NCI-H510A treated with DMSO at 0.1 percent for 48 hours (cell line): ENCODE results near the gene DNAJC18.
"Not testable (repeated sequence)": the region's sequence is repeated elsewhere in the genome, so short reads cannot be mapped to it uniquely, and the experiment has no call there.

Experiments used
- DNase-seq: peaks from one replicate; lab custom pipeline; 2025; lab: John Stamatoyannopoulos, UW

The DNAJC18 gene

DNA sequence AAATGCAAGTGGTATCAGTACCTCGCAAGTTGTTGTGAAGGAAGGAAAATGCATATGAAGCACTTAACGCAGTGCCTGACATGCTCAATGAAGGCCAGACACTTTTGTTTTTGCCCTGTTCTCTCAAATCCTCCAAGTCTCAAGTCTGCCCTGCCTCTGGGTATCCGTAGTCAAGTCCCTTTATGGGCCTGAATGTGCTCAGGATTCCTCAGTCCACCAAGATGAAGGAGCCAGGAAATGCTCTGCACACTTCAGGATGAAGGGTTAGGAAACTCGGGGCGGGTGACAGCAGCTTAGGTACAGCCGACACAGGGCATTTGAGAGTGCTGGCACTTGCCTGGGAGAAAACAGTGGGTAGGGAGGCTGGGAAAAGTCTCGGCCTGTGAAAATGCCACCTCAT, 21.9 kb upstream of the DNAJC18 start:
- no peak for DNase-seq

DNA sequence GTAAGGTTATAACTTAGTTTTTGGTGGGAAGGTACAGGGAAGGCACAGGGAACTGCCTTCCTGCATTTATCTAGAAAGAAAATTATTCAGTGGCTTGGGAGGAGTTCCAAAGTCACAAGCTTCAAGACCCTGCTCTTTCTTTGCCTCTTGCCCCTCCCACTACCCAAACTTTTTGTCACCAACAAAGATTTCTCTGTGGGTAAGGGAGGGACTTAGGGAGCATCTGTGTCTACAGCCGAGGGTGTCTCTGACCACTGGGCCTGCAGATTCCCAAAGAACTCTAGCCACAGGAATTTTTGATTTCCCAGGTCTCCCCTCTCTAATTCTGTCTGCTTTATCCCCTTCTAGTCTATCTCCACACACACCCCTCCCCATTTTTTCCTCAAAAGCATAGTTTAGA, 21.1 kb upstream of the DNAJC18 start:
- DNase-seq: no peak

DNA sequence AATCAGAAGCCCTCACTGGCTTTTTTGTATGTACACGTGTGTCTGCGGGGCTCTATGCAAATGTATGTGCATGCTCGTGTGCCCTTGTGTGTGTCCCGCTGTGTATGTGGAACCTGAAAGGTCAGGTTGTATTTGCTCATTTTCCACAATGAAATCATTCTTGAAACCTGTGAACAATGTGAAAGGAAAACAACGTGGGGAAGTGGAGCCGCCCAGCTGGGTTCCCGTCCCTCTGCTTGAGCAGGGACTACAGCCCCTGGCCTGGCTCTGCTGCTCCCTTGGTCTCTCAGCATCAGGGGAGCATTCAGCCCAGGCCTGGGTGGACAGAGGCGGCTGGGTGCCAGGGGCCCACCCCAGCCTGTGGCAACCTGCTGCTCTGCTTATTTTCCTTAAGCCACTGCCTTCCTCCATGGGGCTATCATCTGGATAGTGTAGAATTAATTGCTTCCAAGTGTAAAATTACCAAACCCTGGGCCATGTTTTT, 20.2 kb upstream of the DNAJC18 start:
- DNase-seq: no peak

DNA sequence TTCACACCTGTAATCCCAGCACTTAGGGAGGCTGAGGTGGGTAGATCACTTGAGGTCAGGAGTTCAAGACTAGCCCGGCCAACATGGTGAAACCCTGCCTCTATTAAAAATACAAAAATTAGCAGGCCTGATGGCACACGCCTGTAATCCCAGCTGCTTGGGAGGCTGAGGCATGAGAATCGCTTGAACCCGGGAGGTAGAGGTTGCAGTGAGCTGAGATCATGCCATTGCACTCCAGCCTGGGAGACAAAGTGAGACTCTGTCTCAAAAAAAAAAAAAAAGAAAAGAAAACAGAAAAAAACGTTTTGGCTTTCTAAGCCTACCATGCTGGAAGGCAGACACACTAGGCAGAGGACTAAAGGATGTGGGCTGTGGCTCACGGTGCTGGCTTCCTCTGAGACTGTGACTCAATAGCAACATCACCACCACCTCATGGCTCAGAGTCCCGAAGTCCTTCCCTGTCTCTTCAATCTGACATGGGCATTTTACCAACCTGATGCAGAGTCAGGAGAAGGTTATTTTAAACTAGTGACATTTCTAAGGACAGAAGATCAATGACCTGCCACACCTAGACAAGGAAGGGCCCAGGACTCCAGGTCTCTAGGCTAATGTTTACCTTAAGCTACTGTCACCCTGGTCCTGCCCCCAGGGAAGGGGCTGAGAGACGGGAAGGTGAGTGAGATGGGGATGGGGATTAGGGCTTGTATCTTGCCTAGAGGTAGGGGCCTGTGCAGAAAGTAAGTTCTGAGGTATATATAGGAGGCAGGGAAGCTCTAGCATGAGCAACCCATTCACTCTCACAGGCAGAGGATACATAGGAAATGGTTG, 19.5 kb upstream of the DNAJC18 start:
- DNase-seq: no peak

DNA sequence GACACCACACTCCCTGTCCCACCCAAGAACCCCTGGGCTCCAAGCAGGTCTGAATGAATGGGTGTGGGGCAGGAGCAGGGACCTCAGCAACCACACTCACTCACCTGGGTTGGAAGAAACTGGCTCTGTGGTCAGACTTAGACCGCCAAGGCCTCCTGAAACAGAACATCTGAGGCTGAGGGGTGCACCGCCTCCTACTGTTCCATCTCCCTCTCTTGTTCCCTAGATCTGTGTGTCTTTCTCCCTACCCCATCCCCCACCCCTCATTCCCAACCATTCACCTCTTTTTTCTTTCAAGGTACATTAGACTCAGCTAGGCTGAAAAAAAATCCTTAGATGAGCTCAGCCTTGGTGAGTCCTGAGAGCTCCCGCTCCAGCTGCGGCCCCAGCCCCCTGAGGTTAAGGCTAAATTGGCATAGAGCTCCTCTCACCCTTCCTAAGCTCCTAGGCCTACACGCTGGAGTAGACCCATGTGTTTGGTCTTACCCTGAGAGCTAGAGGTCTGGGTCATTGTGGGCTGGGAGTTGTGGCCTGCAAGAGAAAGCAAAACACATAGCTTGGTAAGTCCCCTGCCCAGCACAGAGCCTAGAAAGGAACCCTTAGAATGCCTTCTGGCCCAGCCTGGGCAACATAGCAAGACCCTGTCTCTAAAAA, 18.5 kb upstream of the DNAJC18 start:
- no peak for DNase-seq

DNA sequence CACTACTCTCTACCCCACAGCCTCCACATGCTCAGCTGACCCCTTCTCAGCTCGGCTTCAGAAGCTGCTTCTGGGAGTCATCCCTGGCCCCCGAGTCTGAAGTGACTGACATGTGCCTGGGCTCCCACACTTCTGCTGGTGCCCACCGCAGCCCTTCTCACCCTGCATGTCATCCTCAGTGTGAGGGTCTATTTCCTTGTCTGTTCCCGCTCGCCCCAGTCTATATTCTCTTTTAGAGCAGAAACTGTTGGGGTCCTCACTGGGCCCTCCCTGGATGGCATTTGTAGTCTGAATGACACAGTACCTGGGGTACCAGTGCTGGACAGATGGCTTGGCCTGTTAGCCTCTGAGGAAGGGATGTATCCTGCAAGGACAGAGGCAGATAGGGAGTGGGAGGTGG, 17.9 kb upstream of the DNAJC18 start:
- no peak for DNase-seq

DNA sequence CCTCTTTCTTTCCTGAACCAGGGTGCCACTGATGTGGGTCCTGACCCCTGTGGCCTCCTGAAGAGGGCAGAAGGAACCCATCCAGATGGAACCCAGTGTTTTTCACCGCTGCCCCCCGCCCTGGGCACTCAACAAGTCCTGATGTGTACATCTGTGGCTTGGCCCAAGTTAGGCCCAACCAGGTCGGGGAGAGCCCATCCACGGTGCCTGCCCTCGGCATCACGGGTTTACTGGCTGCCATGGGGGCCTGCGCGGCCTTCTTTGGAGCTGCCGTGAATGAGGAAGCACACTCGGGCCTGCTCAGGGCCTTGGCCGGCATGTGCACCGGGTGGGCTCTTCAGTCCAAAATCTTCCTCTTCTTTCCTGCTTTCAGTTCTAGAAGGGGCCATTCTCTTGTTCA, 17.5 kb upstream of the DNAJC18 start:
- no peak for DNase-seq

DNA sequence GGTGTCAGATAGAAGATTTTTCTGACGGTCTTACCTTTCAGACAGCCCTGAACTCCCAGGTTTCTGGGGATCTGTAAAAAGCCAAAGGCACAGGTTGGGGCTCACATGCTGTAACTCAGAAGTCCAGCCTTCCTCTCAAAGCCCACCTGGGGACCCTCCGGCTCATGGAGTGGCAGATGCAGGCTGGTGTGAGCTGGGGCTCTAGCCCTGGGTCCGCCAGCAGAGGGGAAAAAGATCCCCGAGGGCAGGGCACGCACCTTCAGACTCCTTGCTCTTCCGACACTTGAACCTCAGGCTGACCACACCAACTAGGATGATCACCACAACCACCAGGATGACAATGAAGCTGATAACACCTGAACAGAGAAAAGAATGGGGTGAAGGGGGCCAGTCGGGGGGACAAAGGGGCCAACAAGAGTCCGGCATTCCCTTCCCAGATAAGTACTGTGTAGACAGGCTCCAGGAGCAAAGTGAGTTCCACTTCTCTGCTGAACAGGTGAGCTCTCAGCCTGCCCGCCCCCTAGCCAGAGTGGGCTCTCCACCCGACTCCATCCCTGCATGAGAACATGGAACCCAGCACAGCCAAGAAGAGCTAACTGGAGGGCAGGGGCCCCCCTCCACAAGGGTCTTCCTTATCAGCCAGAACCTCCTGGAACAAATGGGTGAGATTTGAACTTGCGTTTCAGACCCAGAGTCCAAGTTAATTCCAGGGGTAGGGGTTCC, 15.4 kb upstream of the DNAJC18 start:
- no peak for DNase-seq

DNA sequence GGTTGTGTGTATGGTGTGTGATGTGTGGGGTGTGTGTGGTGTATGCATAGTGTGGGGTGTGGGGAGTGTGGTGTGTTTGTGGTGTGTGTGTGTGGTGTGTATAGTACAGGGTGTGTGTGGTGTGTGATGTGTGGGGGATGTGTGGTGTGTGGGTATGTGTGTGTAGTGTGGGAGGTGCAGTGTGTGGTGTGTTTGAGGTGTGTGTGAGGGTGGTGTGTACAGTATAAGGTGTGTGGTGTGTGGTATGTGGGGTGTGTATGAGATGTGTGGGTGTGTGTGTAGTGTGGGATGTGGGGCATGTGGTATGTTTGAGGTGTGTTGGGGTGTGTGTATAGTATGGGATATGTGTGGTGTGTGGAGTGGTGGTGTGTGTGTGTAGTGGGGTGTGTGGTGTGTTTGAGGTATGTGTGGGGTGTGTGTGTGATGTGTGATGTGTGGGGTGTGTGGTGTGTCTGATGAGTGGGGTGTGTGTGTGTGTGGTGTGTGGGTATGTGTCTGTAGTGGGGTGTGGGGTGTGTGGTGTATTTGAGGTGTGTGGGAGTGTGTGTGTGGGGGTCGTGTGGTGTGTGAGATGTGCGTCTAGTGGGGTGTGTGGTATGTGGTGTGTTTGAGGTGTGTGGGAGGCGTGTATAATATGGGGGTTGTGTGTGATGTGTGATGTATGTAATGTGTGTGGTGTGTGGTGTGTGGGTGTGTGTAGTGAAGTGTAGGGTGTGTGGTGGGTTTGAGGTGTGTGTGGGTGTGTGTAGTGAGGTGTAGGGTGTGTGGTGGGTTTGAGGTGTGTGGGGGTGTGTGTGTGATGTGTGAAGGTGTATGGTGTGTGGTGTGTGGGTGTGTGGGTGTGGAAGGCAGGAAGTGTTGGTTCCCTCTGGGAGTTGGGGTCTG, 14.6 kb upstream of the DNAJC18 start:
- no peak for DNase-seq

DNA sequence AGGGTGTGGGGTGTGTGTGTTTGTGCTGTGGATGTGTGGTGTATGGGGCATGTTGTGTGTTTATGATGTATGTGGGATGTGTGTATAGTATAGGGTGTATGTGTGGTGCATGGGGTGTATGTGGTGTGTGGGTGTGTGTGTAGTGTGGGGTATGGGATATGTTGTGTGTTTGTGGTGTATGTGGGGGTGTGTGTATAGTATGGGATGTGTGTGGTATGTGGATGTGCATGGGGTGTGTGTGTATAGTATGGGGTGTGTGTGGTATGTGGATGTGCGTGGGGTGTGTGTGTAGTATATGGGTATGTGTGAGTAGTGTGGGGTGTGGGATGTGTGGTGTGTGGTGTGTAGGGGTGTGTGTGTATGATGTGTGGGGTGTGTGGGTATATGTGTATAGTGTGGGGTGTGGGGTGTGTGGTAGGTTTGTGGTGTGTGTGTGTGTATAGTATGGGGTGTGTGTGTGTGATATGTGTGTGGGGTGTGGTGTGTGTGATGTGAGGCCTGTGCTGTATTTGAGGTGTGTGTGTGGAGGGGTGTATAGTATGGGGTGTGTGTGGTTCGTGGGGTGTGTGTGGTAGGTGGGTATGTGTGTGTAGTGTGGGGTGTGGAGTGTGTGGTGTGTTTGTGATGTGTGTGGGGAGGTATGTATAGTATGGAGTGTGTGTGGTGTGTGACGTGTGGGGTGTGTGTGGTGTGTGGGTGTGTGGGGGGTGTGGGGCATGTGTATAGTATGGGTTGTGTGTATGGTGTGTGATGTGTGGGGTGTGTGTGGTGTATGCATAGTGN, 12.7 kb upstream of the DNAJC18 start:
- no peak for DNase-seq

DNA sequence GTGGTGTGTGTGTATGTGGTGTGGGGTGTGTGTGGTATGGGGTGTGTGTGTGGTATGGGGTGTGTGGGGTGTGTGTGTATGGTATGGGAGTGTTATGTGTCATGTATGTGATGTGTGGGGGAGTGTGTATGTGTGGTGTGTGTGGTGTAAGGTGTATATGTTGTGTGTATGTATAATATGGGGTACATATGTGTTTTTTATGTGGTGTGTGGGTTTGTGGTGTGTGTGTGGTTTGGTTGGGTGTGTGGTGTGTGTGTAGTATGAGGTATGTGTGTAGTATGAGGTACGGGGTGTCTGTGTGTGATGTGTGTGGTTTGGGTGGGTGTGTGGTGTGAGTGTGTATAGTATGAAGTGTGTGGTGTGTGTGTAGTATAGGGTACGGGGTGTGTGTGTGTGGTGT, 11.9 kb upstream of the DNAJC18 start:
- no peak for DNase-seq

DNA sequence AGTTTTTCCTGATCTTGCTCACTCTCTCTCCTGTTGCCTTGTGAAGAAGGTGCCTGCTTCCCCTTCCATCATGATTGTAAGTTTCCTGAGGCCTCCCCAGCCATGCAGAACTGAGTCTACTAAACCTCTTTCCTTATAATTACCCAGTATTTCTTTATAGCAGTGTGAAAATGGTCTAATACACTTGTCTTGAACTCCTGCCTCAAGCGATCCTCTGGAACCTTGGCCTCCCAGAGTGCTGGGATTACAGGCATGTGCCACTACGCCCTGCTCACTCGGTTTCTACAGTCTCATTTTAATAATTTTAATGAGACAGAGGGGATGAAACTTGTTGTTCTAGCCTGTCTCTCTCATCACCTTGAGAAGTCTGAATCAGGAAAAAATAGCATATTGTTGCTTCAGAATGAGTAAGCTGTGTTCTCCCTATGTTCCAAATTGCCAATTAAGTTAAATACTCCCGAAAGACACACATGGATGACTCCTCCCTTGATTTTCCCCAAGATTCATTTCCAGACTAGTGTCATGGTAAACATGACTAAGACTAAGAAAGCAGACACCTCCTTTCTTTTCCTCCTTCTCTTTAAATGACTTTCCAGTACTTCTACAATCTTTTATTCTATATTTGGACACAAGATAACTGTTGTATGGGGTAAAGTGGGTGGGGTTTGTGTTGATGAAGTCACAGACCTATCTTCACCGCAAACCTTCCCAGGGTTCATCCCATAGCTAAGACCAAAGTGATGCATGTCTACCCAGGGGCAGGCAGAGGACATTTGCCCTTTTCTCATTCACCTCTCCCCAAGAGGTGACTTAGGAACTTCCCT, 7.8 kb upstream of the DNAJC18 start:
- no peak for DNase-seq

DNA sequence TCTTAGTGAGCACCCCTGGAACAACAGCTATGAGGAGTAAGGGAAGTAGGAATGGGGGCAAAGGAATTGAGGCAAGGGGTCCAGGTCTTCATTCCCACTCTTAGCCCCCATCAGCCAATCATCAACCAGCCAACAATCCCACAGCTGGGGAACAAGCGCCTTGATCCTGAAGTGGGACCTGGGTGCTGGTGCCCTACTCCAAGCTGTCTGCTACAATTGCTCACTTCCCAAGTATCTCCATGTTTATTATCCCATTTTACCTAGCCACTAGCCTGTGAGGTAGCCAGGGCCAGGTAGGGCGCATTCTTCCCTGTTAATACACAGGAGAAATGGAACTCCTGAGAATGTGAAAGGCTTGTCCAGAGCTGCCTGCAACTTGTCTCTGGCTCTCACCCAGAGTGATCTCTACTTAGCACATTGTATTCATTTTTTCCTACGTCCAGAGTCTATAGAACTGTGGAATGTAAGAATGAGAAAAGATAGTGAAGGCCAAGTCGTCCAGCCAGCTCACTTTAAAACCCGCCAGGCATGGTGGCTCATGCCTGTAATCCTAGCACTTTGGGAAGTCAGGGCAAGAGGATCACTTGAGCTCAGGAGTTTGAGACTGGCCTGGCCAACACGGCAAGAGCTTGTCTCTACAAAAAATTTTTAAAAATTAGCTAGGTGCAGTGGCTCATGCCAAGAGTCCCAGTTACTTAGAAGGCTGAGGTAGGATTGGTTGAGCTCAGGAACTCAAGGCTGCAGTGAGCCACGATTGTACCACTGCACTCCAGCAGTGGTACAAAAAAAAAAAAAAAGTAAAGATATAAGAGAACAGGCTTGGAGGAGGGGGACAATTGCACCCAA, 6.2 kb upstream of the DNAJC18 start:
- DNase-seq: no peak

DNA sequence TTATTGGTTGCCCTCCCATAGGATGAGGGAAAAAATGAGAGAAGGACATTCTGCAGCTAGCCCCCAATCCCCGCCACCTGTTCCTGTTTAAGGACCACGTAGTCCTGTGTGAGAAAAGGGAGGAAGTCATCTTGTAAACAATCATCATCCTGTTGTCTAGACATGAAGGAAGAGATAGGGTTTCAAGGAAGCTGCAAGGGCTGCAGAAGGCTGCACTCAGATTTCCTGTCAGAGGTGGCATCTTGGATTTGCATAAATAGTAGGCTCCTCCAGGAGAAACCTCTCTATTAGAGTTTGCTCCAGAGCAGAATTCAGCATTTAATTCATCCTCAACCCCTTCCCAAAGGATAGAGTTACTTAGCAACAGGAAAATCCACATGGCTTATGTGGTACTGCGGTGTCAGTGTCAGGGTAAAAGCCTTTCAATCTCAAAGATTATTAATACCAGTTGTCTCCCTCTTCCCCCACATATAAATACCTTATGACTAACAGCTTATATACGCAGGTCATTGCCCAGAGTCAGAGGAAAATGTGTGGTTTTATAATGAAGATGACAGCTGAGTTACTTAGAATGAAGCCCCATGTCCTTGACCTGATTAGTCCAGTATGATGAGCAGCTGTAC, 4.6 kb upstream of the DNAJC18 start:
- DNase-seq: peak; percentile 3

DNA sequence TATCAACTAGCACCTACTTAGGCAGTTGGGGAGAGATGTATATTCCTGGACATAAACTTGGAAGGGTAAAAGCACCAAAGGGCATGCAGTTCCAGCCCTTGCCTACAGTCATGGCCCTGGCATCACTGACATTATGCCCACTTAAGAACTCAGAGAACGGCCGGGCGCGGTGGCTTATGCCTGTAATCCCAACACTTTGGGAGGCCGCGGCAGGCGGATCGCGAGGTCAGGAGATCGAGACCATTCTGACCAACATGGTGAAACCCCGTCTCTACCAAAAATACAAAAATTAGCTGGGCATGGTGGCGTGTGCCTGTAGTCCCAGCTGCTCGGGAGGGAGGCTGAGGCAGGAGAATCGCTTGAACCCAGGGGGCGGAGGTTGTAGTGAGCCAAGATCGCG, 1.1 kb upstream of the DNAJC18 start:
- DNase-seq: not testable (repeated sequence)

DNA sequence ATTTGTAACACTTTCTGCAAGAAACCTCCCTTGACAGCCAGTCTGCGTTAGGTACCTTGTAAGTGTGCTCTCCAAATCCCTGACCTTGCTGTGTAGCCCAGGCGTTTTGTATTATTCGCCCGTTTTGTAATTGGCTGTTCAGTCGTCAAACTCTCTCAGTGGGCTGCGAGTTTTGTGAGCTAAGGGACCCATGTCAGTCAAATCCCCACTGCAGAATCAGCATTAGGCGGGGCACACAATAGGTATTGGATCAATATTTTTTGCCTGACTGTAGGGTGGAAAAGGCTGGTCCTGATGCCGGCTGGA, 665 bp downstream of the DNAJC18 start:
- no peak for DNase-seq

DNA sequence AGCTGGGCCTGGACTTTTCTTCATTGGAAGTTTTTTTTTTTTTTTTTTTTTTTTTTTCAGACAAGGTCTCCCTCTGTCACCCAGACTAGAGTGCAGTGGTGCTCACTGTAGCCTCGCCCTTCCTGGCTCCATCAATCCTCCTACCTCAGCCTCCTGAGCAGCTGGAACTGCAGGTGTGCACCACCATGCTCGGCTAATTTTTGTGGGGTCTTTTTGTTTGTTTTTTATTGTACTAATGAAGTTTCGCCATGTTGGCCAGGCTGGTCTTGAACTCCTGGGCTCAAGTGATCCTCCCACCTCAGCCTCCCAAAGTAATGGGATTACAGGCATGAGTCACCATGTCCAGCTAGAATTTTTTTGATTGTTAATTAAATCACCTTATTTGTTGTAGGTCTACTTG, 3.6 kb downstream of the DNAJC18 start:
- no peak for DNase-seq

DNA sequence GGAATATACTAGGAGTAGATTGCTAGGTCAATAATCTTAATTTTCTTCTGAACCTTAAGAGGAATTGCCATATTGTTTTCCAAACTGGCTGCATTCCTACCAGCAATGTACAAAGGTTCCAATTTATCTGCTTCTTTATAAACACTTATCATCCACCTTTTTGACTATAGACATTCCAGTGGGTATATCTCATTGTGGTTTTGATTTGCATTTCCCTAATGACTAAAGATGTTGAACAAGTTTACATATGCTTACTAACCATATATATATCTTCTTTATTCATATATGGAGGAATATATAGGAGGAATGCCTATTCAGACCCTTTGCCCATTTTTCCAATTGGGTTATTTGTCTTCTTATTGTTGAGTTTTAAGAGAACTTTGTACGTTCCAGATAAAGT, 7.6 kb downstream of the DNAJC18 start:
- no peak for DNase-seq

DNA sequence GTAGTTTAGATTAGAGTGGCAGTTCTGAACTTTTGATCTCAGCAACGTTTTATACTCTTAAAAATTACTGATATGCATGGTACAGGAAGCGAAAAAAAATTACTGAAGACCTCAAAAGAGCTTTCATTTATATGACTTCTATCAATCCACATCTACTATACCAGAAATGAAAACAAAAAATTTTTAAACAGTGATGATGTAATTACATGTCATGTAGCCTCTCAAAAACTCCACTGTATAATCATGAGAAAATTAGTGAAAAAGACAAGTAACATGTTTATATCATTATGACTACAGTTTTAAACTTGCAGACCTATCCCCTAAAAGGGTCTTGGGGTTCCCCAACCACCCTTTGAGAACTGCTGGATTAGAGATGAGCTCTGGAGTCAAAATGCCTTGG, 9.3 kb downstream of the DNAJC18 start:
- no peak for DNase-seq
